Measurements from ENCODE around the gene SLC25A42. TPM values are rescaled to one million over a fixed set of nuclear protein-coding genes. Genes with fewer than 3 reads are reported as not detected.

The SLC25A42 gene
- total and polyA plus RNA-seq, 2 donors (not counting 3 experiments of a cell fraction or from before 2014, with no cell fraction given), result 6.2 to 6.3 TPM

GRCh38 chr19:19095691-19096090 is 31.9 kb downstream of the SLC25A42 start:
- ChIA-PET POLR2A (no interaction called here), CTCF (no interaction called here)
- dilution Hi-C loops (cut with MboI; ENCODE audit: extremely low pct_ligation_motif_present, low sequenced_read_pairs), result no loop called here

More at GRCh38 chr19:19095691-19096090, 31.9 kb downstream of the SLC25A42 start:
- H4K20me1 ChIP-seq (replicated peaks; ENCODE audit: control insufficient read depth, extremely low read depth, insufficient read depth, low read length), result no peaks in the 10 kb centered on the region
- no peaks in the 10 kb centered on the region for H3K9me3 ChIP-seq (replicated peaks; ENCODE audit: control insufficient read depth, insufficient read depth, low read length)
- intact Hi-C loops (cut with micrococcal nuclease), result no loop called here
- H3K27me3 ChIP-seq (ENCODE audit: control insufficient read depth in 2 of 2, insufficient read depth in 2 of 2, low read length in 2 of 2), result no peaks in the 10 kb centered on the region
- H3K36me3 ChIP-seq (ENCODE audit: control insufficient read depth in 2 of 2, extremely low read depth in 1 of 2, insufficient read depth in 2 of 2, low read length in 2 of 2), result no peaks in the 10 kb centered on the region
- H3K79me2 ChIP-seq (ENCODE audit: control insufficient read depth, insufficient read depth, low read length), result no peaks in the 10 kb centered on the region
- no peaks in the 10 kb centered on the region for H3K4me1 ChIP-seq (ENCODE audit: control insufficient read depth, extremely low read depth, insufficient read depth, low read length)
- no peaks in the 10 kb centered on the region for H3K9me1 ChIP-seq (replicated peaks; ENCODE audit: control insufficient read depth, extremely low read depth, insufficient read depth, low read length)
- no peak overlapping the region for H2AFZ ChIP-seq (ENCODE audit: low read depth, low read length)
- FAIRE-seq, result no peak
- H3K9ac ChIP-seq (replicated peaks; ENCODE audit: extremely low read depth, insufficient read depth, low read length), result no peak overlapping the region
- no TSS peak for BruUV-seq (replicated peaks)
- no peak for TF ChIP-seq MAX (IDR thresholded peaks at IDR 0.05; ENCODE audit: insufficient read depth, insufficient read length)
- no peak for TF ChIP-seq CTCF (IDR thresholded peaks at IDR 0.05; ENCODE audit: extremely low read depth in 1 of 2, insufficient read depth in 1 of 2, low read depth in 1 of 2, low read length in 2 of 2)
- TF ChIP-seq GATA2 (IDR thresholded peaks at IDR 0.05; ENCODE audit: insufficient read depth, insufficient read length, low read depth, low read length), result no peak
- TF ChIP-seq FOS (IDR thresholded peaks at IDR 0.05; ENCODE audit: borderline replicate concordance, insufficient read depth, low read length), result no peak
- H3K4me2 ChIP-seq (ENCODE audit: insufficient read depth, low read length), result no peak overlapping the region
- no peak for DNase-seq (ENCODE audit: low read depth, low spot score)
- no peak overlapping the region for H3K4me3 ChIP-seq (replicated peaks in 1 of 3; ENCODE audit: insufficient read depth in 1 of 3, low read depth in 1 of 3, low read length in 3 of 3)
- no peak overlapping the region for H3K27ac ChIP-seq (ENCODE audit: insufficient read depth, low read depth, low read length)
